Activated naive CD4-positive, alpha-beta T cell treated with anti-CD3 and anti-CD28 coated beads, Interleukin-2, amount 50 U/mL, for 24 hours (primary cell): Measurements from ENCODE around the gene LIN7C.

Source experiments
- H3K27ac Mint-ChIP-seq: one replicate; pipeline ENCODE4 v1.8.0; 2021; ENCODE audit warnings: mild to moderate bottlenecking, mixed read lengths
- H3K27me3 Mint-ChIP-seq: one replicate; pipeline ENCODE4 v1.8.0; 2021; ENCODE audit warnings: mixed read lengths
- H3K36me3 Mint-ChIP-seq: one replicate; pipeline ENCODE4 v1.8.0; 2021; ENCODE audit warnings: mixed read lengths
- H3K4me1 Mint-ChIP-seq: one replicate; pipeline ENCODE4 v1.8.0; 2021; ENCODE audit warnings: mixed read lengths
- H3K4me3 Mint-ChIP-seq: one replicate; pipeline ENCODE4 v1.8.0; 2021; ENCODE audit warnings: mild to moderate bottlenecking, mixed read lengths
- H3K9me3 Mint-ChIP-seq: one replicate; pipeline ENCODE4 v1.8.0; 2021; ENCODE audit warnings: mixed read lengths

Gene LIN7C

GRCh38 chr11:27468209-27468994, 38.2 kb downstream of the LIN7C start:
- H3K27me3 Mint-ChIP-seq, result peaks cover 4% of the 10 kb centered on the region
- no peaks in the 10 kb centered on the region for H3K9me3 Mint-ChIP-seq
- no peaks in the 10 kb centered on the region for H3K36me3 Mint-ChIP-seq
- no peak overlapping the region for H3K4me3 Mint-ChIP-seq
- no peak overlapping the region for H3K27ac Mint-ChIP-seq
- peaks cover 22% of the 10 kb centered on the region for H3K4me1 Mint-ChIP-seq

GRCh38 chr11:27467181-27467913, 39.2 kb downstream of the LIN7C start:
- Mint-ChIP-seq H3K36me3 (no peaks in the 10 kb centered on the region), H3K27me3 (peaks cover 2% of the 10 kb centered on the region), H3K9me3 (no peaks in the 10 kb centered on the region), H3K4me3 (no peak overlapping the region), H3K4me1 (peaks cover 13% of the 10 kb centered on the region), H3K27ac (no peak overlapping the region)

DNA sequence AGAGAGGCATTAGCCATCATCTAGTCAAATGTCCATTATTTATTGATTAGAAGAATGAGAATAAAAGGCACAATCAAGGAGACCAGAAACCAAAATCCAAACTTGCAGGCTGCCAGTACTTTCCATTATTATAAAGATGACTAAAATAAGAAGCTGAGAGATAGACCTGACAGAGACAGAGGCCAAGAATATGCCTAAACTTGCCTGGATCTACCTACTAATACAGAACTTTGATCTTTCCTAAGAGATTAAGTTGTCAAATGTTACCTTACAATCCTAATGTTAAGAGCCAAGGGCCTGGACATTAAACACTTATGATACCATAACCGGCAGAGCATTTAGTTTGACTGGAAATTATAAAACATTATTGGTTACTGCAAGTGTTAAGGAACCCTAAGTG, 40.2 kb downstream of the LIN7C start:
- no peak overlapping the region for H3K4me3 Mint-ChIP-seq
- H3K36me3 Mint-ChIP-seq, result no peaks in the 10 kb centered on the region
- peaks cover 11% of the 10 kb centered on the region for H3K4me1 Mint-ChIP-seq
- H3K27ac Mint-ChIP-seq, result no peak overlapping the region
- no peaks in the 10 kb centered on the region for H3K9me3 Mint-ChIP-seq
- peaks cover 2% of the 10 kb centered on the region for H3K27me3 Mint-ChIP-seq

DNA sequence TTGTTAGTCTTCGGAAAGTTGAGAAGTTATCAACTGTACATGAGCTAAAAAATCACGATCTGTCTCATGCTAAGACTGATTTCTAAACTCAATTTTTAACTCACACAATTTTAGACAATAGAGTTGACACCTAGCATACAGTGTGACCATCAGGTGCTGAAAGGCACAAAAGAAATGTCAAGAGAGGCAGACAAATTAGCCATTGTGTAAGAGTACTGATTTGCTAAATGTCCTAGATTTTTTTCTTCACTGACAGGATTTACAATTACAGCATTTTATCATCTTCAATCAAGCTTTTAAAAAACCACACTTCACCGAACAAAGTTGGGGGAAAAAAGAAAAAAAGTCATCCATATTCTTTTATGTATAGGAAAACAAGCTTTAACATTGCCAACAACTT, 40.9 kb downstream of the LIN7C start:
- no peak overlapping the region for H3K27ac Mint-ChIP-seq
- H3K4me3 Mint-ChIP-seq, result no peak overlapping the region
- H3K9me3 Mint-ChIP-seq, result no peaks in the 10 kb centered on the region
- peaks cover 3% of the 10 kb centered on the region for H3K4me1 Mint-ChIP-seq
- H3K36me3 Mint-ChIP-seq, result no peaks in the 10 kb centered on the region
- H3K27me3 Mint-ChIP-seq, result peaks cover 2% of the 10 kb centered on the region

- peaks cover 2% of the 10 kb centered on the region for H3K27me3 Mint-ChIP-seq
- no peak overlapping the region for H3K4me3 Mint-ChIP-seq
- no peaks in the 10 kb centered on the region for H3K9me3 Mint-ChIP-seq
- H3K36me3 Mint-ChIP-seq, result no peaks in the 10 kb centered on the region
- H3K4me1 Mint-ChIP-seq, result no peaks in the 10 kb centered on the region
- H3K27ac Mint-ChIP-seq, result no peak overlapping the region
These were observed 41.7 kb downstream of the LIN7C start for GRCh38 chr11:27464909-27465308.

- H3K4me1 Mint-ChIP-seq, result no peaks in the 10 kb centered on the region
- no peaks in the 10 kb centered on the region for H3K9me3 Mint-ChIP-seq
- H3K36me3 Mint-ChIP-seq, result no peaks in the 10 kb centered on the region
- no peak overlapping the region for H3K4me3 Mint-ChIP-seq
- H3K27me3 Mint-ChIP-seq, result peaks cover 2% of the 10 kb centered on the region
- no peak overlapping the region for H3K27ac Mint-ChIP-seq
These were observed 42.3 kb downstream of the LIN7C start for GRCh38 chr11:27464289-27464696.

DNA sequence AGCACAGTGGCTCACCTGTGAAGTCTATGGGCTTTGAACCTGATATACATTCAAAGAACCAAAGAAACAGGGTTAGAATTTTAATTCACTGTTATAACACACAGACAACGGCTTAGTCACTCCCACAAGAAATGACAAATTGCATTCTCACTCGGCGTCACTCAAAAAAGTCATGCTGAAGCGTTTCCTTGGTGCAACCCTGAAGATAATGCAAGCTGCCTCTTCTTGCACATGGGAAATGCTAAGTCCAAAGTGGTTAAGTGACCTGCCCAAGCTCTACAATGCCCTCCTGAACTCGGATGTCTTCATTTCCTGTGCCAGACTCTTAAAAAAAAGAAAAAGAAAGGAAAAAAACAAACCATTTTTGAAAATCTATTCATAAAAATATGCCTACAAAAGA, 44.0 kb downstream of the LIN7C start:
- no peaks in the 10 kb centered on the region for H3K36me3 Mint-ChIP-seq
- H3K4me3 Mint-ChIP-seq, result no peak overlapping the region
- H3K27ac Mint-ChIP-seq, result no peak overlapping the region
- no peaks in the 10 kb centered on the region for H3K4me1 Mint-ChIP-seq
- H3K27me3 Mint-ChIP-seq, result peaks cover 2% of the 10 kb centered on the region
- H3K9me3 Mint-ChIP-seq, result no peaks in the 10 kb centered on the region

DNA sequence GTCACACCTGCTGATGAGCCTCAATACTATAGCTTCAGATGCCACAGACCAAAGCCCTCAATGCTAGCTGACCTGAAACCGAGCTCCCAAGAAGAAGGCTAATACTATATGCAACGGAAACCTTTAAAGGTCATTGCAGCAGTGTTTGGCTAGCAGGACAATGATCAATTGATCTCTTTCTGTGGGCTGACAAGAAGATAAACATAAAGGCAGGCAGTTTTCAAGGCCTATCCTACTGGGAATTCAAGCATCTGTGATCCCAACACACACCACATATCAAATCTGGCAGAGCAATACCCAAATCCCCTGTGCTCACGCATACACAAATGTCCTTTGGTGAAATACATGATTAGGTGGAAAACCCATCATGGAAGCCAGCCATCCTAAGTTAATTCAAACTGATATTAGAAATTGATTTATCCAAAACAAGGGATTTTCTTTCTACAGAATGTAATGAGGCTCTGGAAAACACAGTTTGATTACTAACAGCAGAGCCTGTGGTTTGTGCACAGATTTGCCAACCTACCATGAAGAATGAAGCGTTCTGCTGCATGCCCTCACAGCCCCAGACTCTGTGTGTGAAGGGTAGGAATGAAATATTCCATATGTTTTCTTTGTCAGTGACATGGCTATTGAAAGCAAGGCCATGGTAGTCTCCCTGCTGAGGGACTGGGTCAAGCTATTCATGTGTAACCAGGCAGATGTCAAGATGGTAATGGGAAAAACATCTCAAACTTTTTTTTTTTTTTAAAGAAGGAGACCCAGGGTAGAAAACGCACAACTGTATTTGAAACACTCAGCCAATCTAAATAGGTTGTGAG, 46.2 kb downstream of the LIN7C start:
- Mint-ChIP-seq H3K4me3 (no peak overlapping the region), H3K27ac (no peak overlapping the region), H3K4me1 (no peaks in the 10 kb centered on the region), H3K9me3 (no peaks in the 10 kb centered on the region), H3K27me3 (peaks cover 2% of the 10 kb centered on the region), H3K36me3 (no peaks in the 10 kb centered on the region)

- no peaks in the 10 kb centered on the region for H3K4me1 Mint-ChIP-seq
- H3K36me3 Mint-ChIP-seq, result no peaks in the 10 kb centered on the region
- peaks cover 2% of the 10 kb centered on the region for H3K27me3 Mint-ChIP-seq
- H3K27ac Mint-ChIP-seq, result no peak overlapping the region
- H3K4me3 Mint-ChIP-seq, result no peak overlapping the region
- H3K9me3 Mint-ChIP-seq, result no peaks in the 10 kb centered on the region
These were observed 47.4 kb downstream of the LIN7C start for GRCh38 chr11:27459191-27459590.

- H3K36me3 Mint-ChIP-seq, result no peaks in the 10 kb centered on the region
- no peaks in the 10 kb centered on the region for H3K4me1 Mint-ChIP-seq
- no peak overlapping the region for H3K27ac Mint-ChIP-seq
- H3K27me3 Mint-ChIP-seq, result no peaks in the 10 kb centered on the region
- H3K4me3 Mint-ChIP-seq, result no peak overlapping the region
- H3K9me3 Mint-ChIP-seq, result no peaks in the 10 kb centered on the region
These were observed 48.4 kb downstream of the LIN7C start for GRCh38 chr11:27458182-27458581.

- Mint-ChIP-seq H3K36me3 (no peaks in the 10 kb centered on the region), H3K4me3 (no peak overlapping the region), H3K9me3 (no peaks in the 10 kb centered on the region), H3K4me1 (no peaks in the 10 kb centered on the region), H3K27me3 (no peaks in the 10 kb centered on the region), H3K27ac (no peak overlapping the region)
These were observed 49.7 kb downstream of the LIN7C start for GRCh38 chr11:27456795-27457329.

DNA sequence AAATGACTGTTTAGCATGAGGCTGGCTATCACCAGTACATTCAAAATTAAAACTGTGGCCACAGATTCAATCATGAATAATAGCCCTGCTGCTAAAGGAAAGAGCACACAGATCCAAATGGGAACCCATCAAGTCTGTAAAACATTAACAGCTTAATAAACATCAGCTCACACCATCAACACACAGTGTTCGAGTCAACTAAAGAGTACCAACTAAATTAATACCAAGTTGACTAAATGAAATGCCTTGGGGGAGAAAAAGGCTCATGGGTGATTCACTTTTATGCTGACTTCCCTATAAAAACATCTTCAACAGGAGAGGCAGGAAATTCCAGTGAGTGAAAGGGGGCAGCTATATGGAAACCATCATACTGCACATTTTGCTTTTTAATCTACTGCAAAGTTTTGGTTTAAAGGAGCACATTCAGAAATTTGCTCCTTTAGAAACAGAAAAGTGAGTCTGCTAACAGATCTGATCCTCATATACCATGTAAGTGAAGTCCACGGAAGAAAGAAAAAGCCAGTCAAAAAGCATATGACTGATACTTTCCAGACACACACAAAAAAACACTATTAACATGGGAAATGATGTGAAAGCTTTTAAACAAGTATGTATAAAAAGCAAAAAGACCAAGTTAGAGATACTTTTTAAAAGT, 50.3 kb downstream of the LIN7C start:
- H3K9me3 Mint-ChIP-seq, result no peaks in the 10 kb centered on the region
- H3K4me3 Mint-ChIP-seq, result no peak overlapping the region
- H3K27me3 Mint-ChIP-seq, result no peaks in the 10 kb centered on the region
- no peaks in the 10 kb centered on the region for H3K4me1 Mint-ChIP-seq
- H3K36me3 Mint-ChIP-seq, result no peaks in the 10 kb centered on the region
- no peak overlapping the region for H3K27ac Mint-ChIP-seq

DNA sequence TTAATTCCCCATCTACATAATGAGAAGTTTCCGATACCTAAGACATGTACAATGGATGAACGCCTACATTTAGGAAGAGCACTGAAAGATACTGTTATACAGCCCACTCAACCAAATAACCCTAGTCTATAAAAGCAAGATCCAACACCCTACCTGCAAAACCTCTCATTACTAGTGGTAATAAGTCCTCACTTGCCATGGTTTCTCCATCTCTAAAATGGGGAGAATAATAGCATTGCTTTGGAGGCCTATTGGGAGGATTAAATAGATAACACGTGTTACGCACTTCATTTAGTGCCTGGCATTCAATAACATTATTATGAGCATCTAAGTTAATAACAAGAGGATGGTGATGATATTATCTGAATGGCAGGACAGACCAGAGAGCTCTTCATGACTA, 50.9 kb downstream of the LIN7C start:
- H3K36me3 Mint-ChIP-seq, result no peaks in the 10 kb centered on the region
- no peaks in the 10 kb centered on the region for H3K27me3 Mint-ChIP-seq
- H3K27ac Mint-ChIP-seq, result no peak overlapping the region
- no peak overlapping the region for H3K4me3 Mint-ChIP-seq
- no peaks in the 10 kb centered on the region for H3K4me1 Mint-ChIP-seq
- no peaks in the 10 kb centered on the region for H3K9me3 Mint-ChIP-seq

GRCh38 chr11:27453701-27454100, 52.9 kb downstream of the LIN7C start:
- Mint-ChIP-seq H3K27ac (no peak overlapping the region), H3K9me3 (no peaks in the 10 kb centered on the region), H3K4me3 (no peak overlapping the region), H3K4me1 (no peaks in the 10 kb centered on the region), H3K27me3 (no peaks in the 10 kb centered on the region), H3K36me3 (no peaks in the 10 kb centered on the region)

DNA sequence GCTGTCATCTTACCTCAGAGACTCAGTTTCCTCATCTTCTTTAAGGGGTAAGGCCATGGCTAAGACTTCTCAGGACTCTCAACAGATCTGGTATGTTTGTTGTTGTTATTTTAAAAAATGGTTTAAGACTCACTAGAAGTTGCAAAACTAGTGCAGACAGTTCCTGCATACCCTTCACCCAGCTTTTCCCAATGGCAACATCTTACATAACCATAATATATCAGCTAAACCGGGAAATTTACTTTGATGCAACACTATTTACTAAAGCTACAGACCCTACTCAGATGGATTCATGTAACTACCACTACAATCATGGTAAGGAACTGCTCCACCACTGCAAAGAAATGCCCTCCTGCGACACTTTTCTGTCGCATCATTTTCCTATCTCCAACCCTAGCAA, 54.4 kb downstream of the LIN7C start:
- Mint-ChIP-seq H3K4me1 (no peaks in the 10 kb centered on the region), H3K27me3 (no peaks in the 10 kb centered on the region), H3K36me3 (no peaks in the 10 kb centered on the region), H3K9me3 (no peaks in the 10 kb centered on the region), H3K4me3 (no peak overlapping the region), H3K27ac (no peak overlapping the region)
